Measurements from ENCODE around the gene SNTG2.

SNTG2 gene

DNA sequence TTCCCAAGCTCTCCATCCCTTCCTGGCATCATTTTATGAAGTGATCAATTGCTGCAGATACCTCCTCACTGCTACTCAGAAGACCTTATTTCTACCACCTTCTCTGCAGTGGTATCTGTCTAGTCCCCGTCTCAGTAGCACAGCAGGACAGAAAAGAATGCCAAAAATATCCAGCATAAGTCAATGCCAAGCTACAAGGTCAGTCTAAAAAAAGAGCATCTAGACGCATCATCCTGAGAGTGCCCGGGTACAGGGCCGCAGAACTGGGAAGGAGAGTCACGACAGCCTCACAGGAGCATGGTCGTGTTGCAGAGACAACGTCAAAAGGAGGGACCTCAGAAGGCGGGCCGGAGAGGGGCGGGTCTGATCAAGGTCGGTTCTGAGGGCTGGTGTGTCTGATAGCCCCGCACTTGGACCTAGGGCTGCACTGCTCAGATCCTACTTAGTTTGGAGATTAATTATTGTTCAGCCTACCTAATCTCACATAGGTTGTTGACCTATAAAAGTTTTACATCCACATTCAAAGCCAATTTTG, 24.3 kb upstream of the SNTG2 start:
- no peak for DNase-seq (ENCODE audit: low read depth in 2 of 2)

DNA sequence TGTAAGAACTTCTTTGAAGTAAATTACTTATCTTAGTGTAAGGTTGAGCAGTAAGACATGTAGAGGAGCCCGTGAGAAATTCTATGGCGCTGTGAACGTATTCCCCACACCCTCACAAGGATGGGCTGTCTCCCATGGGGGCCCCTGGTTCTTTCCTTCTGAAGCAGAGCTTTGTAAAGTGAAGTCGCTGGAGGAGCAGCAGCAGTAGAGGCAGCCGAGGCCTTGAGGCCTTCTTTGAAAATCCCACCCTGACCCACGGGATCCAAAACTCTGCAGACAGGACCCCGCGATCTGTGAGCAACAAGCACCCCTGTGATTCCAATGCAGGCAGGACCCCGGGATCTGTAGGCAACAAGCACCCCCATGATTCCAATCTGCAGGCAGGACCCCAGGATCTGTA, 23.8 kb upstream of the SNTG2 start:
- DNase-seq (ENCODE audit: low read depth in 2 of 2), result no peak

DNA sequence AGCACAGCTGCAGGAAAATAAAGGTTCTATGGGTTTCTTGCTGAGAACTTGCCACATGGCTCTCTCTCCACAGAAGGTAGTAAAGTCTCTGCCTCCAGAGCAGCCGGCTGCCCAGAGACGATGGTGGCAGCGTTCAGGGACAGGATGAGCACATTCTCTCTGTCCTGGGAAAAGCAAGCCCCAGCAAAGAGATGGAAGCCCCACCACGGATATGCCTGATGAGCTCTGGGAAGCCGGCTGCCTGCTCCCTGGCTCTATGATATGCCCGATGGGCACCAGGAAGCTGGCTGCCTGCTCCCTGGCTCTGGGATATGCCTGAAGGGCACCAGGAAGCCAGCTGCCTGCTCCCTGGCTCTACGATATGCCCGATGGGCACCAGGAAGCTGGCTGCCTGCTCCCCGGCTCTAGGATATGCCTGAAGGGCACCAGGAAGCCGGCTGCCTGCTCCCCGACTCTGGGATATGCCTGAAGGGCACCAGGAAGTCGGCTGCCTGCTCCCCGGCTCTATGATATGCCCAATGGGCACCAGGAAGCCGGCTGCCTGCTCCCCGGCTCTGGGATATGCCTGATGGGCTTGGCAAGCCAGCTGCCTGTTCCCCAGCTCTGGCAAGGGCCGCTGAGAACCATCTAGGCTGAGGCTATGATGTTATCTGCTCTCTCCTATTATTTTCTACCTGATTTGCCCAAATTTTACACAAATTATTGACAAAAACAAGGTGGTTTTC, 21.5 kb upstream of the SNTG2 start:
- DNase-seq (ENCODE audit: low read depth in 2 of 2), result no peak

DNA sequence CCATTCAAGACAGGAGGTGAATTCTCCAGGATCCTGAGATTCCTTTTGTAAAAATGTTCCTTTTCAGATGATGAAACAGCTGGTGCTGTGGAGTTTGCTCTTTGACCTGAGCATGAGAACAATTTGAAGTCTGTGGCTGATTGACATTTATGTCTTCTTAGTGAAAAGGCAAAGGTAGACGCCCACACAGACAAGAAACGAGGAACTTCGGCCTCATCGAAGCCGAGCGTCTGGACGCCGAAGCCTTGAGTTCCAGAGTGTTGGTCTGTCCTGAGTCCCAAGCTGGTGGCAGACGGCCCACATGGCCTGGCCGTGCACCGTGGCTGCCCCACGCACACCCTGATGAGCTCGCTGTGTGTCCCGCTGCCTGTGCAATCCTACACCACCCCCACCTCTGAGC, 20.7 kb upstream of the SNTG2 start:
- DNase-seq (ENCODE audit: low read depth in 2 of 2), result no peak

DNA sequence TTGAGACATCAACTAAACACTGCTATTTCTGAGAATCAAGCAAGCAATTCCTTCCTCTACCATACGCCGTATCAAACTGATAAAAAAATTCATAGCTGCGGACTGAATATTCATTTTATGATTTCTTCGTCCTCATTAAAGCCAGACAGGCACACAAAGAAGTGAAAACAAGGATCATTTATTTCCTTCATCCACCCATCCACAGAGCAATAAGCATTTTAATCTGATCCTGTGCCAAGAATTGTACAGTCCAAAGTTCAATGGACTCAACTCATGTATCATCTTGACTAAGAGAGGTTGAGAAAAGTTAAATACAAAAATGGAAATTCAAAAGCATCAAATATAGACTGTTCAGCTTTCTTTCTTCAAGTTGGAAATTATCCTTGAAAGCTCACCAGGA, 19.7 kb upstream of the SNTG2 start:
- DNase-seq (ENCODE audit: low read depth in 2 of 2), result no peak

DNA sequence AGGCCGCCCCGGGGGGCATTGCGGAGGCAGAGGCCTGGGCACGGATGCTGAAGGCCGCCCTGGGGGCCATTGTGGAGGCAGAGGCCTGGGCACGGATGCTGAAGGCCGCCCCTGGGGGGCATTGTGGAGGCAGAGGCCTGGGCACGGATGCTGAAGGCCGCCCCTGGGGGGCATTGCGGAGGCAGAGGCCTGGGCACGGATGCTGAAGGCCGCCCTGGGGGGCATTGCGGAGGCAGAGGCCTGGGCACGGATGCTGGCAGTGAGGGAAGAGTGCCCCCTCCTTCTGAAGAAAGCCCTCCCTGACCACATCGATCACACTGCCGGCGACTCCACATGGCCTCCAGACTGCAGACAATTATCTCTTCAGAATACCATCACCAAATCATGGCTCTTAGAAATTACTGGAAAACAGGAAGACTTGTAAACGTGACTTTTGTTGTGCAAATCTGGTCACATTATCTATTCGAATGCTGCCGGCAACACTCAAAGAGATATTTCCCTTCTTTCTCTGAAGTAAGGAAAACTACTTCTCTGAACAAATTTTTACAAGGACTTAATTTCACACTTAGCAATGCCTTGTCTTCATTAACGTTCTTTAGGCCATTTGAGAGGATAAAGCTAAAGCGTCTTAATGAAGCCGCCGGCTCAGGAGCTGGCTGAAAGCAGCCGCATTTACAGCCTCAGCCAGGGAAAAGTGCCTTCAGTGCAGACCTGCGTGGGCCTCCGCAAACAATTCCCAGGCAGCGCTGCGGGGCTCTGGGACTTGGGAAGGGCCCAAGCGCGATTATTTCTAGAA, 18.1 kb upstream of the SNTG2 start:
- DNase-seq (ENCODE audit: low read depth in 2 of 2), result no peak

DNA sequence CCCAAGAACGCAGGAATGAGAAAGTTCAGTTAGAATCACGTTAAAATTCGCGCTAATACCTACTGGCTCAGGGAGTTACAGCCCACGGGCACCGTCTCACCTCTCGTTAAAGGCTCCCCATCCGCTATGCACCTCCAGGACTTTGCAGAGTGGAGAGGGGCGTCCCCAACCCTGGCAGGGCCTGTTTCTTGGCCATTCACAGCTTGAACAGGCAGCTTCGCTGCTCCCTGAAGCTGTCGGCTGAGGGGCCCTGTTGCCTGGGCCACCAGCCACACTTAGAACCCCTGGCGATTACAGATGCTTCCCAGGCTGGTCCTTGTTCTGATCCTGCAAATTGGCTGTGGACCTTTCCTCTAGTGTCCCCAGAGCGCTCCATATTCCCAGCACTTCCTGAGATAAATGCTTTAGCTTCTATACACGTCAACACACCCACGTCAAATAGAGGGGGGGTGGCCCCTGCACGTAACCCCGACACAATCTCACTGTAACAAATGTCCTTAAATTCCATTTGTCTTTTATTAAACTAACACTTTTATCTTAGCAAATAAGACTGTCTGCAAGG, 16.8 kb upstream of the SNTG2 start:
- DNase-seq (ENCODE audit: low read depth in 2 of 2), result no peak

DNA sequence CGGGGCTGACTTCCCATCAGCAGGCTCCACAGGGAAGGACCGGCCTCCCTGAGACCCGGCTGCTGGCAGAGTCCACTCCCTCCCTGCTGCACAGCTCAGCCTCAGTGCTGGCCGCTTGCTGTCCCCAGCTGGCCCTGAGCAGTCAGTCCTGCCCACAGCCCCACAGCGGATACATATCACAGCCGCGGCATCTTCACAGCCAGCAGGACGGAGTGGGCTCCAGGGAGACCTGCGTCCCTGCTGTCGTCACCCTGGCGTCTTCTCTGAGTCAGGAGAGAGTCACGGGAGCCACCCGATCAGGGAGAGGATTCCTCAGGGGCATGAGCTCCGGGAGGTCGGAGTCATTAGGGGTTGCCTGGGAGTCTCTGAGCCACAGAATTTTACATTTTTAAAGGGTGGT, 13.1 kb upstream of the SNTG2 start:
- DNase-seq (ENCODE audit: low read depth in 2 of 2), result no peak

DNA sequence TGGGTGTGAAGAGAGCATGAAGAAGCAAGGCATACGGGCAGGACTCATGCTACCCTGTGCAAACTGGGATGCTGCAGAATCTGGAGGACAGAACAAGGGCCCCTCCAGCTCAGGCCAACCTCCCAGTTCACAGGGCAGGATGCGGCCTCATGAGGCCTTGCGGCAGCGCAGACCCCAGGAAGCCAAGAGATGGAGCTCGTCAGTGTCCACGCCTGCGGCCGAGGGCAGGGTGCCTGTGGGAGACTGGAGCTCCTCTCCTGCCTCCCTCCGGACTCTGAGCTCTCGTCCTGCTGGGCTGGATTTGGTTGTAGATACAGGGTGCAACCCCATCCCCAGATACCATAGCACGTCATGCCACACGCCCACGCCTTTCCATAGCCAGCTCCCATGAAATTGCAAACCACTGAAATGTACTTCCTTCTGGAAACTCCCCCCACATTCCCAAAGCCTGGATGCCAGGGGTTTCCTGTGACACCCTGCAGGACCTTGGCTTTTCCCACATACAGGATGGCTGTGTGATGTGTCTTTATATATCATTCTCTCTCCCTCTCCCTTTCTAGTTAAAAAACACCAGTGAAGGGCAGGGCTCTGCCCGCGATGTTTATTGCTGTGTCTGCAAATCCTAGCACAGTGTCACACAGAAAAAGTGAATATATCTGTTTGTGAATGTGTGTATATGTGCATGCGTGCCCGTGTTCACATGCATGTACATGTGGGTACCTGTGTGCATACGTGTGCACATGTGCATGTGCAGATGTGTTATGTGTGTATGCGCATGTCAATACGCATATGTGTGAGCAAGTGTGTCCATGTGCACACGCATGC, 12.3 kb upstream of the SNTG2 start:
- DNase-seq (ENCODE audit: low read depth in 2 of 2), result no peak

DNA sequence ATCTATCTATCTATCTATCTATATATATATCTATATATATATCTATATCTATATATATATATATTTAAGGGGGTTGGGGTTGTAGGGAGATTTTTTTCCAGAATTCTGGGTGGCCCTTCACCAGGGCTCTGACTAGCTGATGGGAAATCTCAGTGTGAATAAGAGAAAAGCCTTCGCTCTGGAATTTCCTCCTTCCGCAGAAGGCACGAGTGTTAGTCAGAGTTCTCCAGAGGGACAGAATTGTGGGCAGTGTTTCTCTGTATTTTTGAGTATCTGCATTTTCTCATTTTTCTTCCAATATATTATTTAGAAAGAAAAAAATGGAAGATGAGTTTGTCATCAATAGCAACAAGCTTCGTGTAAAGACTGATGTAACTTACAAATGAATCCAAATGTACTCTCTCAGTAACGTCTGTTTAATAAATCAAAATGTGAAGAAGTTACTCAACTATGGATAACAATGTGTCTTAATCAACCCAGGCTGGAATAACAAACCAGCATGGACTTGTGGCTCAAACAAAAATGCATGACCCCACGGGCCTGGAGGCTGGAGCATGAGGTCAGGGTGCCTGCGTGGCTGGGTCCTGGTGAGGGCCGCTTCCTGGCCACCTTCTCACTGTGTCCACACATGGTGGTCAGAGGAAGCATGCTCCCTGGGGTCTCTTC, 10.6 kb upstream of the SNTG2 start:
- no peak for DNase-seq (ENCODE audit: low read depth in 2 of 2)

DNA sequence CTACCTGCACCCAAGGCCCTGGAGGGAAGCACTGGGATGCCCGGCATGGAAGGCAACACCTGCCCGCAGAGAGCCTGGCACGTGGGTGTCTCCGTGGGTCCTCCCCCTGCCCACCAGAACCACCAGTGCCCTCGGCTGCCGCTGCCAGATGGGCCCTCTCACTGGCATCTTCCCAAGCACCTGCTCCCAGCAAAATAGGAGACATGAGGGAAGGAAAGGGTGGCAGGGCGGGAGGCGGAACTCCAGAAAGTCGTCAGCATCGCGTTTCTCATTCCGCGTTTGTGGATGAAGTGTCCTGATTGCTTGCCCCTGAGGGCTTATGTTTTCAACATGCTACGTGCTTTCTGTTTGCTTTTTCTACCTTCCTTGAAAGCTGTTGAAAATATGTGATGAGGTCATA, 8.8 kb upstream of the SNTG2 start:
- no peak for DNase-seq (ENCODE audit: low read depth in 2 of 2)

DNA sequence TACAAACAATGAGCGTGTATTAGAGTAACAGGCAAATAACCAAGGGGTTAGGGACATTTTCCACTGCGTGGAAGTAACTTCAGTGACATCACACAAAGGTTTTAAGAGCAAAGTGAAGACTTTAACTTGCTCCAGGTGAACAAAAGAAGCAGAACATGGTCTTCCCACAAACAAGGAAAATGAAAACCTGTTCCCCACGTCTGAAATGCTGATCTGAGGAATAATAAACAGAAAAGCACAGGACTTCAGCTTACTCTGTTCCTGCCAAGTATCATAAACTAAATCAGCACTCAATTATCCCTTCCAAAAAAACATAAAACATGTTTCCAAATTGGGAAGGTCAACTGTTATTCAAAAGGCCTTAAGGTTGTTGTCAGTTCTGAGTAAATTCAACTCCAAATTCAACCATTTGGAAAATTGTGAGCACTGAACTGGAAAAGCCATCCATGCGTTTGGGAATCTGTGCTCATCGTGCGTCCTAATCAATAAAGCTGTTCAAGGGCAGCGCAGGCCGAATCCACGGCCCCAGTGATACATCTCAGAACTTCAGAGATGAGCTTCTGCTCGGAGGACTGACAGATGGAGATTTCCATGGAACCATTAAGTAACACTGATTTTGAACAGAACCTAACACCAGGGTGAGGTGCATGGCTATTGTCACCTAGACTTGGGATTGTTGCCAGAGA, 7.7 kb upstream of the SNTG2 start:
- no peak for DNase-seq (ENCODE audit: low read depth in 2 of 2)

DNA sequence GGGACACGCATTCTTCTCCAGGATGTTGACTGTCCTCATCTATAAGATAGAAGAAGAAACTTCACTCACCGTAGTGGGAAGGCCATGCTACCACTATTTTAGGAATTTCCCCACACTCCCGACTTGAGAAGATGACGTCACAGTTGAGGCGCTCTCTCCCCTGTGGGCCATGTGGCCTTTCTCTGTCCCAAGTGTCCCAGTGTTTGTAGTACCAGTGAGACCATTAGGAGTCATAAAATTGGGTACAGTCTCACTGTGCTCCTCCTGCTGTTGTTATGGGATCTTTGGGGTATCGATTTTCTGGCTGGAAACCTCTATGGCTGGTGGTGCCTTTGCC, 7.2 kb upstream of the SNTG2 start:
- no peak for DNase-seq (ENCODE audit: low read depth in 2 of 2)

DNA sequence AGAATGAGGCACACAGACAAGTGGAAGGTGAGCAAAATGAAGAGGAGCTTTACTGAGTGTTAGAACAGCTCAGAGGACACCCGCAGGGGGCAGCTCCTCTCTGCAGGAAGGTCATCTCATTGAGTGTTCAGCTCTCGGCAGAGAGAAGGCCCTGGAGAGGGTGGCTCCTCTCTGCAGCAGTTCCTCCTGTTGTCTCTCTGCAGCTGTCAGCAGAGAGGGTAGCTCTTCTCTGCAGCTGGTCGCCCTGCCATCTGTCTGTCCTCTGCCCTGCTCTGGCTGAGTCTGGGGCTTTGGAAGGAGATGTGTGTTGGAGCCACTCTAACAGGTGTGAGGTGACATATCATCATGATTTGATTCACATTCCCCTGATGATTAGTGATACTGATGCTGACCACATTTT, 6.8 kb upstream of the SNTG2 start:
- no peak for DNase-seq (ENCODE audit: low read depth in 2 of 2)

DNA sequence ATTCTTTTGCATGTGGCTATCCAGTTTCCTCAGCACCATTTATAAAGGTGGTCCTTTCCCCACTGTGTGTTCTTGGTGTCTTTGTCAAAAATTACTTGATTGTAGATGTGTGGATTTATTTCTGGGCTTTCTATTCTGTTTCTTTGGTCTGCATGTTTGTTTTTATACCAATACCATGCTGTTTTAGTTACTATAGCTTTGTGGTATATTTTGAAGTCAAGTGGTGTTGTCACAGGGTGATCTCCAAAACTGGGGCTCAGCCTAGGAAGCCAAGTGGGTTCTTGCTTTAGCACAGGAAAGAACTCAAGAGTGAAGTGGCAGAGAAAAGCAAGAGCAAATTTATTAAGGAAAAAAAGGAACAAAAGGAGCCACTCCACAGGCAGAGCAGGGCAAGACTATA, 6.0 kb upstream of the SNTG2 start:
- DNase-seq (ENCODE audit: low read depth in 2 of 2), result no peak

DNA sequence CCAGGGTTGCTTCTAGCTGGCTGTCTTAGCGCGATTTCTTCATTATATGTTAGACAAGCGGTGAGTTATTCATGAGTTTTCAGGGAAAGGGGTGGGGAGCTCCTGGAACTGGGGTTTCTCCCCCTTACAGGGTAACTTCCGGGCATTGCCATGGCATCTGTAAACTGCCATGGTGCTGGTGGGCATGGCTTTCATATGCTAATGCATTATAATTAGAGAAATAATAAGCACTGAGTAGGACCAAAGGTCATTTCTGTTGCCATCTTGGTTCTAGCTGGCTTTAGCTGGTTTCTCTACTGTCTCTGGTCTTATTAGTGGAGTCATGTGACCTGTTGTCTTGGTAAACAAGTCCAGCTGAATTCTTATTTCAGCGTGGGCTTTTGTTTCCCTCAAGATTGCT, 5.5 kb upstream of the SNTG2 start:
- DNase-seq (ENCODE audit: low read depth in 2 of 2), result no peak

DNA sequence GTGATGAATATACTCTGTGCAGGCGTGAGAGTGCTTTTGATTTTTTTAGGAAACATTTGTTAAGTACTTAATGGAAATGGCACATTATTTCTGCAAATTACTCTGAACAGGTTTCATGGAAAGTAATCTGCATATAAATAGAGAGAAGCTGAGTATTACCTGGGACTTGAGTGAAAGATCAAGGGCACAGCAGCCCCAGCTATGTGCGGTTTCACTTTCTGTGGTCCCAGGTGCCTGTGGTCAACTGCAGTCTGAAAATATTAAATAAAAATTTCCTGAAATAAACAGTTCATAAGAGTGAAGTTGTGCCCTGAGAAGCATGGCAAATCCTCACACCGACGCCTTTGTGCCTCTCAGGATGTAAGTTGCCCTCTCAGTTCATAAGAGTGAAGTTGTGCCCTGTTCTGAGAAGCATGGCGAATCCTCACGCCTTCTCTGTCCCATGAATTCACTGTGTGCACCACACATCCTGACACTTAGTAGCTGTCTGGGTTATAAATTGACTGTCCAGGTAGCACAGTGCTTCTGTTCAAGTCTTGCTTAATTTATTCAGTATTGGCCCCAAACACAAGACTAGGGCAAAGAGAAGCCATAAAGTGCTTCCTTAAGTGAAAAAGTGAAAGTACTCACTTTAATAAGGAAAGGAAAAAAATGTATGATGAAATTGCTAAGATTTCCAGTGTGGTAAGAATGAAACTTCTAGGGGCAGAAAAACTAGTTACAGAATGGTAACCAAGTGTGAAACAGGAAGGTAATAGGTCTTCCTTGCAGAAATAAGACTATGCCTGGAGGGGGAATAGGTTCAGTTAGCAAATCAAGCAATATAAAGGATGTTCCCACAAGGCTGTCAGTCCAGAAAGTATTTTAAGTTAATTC, 4.3 kb upstream of the SNTG2 start:
- no peak for DNase-seq (ENCODE audit: low read depth in 2 of 2)

DNA sequence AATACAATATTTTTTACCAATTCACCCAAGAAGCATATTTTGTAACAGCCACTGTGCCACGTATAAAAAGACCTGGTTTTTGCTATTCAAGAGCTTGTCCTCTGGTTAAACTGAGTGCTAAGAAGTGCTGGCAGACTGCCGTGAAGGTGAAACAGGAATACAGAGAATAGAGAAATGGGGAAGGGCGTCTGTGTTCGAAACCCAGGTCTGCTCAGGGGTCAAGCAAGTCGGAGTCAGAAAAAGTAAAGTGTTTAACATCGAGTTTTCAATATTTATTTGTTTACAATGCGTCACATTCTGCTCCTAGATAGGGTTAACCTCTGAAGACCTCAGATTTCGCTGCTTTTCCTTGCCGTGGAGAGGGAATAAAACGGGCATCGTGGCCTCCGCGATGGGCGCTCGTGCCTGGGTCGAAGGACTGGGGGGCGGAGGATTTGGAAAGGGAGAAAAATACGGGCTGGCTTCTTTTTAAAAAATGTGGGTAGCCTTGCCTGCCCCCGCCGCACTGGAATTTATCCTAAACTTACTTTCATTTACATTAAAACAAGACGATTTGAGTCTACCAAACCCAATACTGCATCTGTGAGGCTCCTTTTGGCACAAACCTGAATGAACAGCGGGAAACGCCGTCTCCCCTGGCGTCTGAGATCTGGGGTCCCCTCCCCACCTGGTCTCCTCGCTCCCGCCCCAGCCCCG, 1.1 kb upstream of the SNTG2 start:
- DNase-seq (ENCODE audit: low read depth in 2 of 2), result no peak

DNA sequence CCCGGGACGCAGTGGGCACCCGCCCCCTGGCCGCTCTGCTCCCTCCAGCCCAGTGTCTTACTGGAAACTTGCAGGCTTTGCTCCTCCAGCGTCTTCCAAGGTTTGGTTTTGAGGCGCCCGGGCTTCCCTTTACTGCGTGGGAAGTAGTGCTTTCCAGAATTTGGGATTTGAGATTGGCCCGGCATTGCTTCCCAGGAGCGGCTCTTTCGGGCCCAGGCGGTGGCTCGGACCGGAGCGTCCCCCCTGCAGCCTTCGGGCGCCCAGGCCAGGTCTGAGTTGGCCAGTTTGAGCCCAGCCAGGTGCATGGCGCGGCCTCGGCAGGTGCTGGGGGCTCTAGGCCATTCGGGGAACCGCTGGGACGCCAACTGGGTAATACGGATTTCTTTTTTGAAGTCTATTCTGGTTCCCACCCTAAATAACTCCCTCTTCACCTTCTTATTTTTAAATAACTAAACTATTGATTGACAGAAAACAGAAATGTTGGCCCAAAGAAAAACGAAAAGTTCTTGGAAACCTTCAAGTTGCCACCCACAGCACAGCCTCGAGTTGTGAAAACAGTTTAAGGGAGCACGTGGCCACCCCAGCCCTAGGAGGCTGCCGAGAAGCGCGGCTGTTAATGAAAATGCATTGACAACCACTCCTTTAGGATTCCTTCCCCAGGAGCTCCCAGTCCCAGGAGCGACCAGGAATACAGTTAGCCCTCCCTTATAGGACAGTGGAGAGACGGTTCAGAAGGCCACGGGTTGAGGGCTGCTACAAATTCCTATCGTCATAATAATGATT, 766 bp downstream of the SNTG2 start:
- no peak for DNase-seq (ENCODE audit: low read depth in 2 of 2)
